ENCODE data around the gene NME8.

The NME8 gene

GRCh38 chr7:37901236-37901827, 52.9 kb downstream of the NME8 start:
- DNase-seq = no peak

- no peak for DNase-seq
These were observed 53.6 kb downstream of the NME8 start for GRCh38 chr7:37901890-37902524.

- no peak for DNase-seq
These were observed 59.9 kb downstream of the NME8 start for GRCh38 chr7:37908221-37908788.

- DNase-seq = no peak
These were observed 64.4 kb downstream of the NME8 start for GRCh38 chr7:37912756-37913155.

DNA sequence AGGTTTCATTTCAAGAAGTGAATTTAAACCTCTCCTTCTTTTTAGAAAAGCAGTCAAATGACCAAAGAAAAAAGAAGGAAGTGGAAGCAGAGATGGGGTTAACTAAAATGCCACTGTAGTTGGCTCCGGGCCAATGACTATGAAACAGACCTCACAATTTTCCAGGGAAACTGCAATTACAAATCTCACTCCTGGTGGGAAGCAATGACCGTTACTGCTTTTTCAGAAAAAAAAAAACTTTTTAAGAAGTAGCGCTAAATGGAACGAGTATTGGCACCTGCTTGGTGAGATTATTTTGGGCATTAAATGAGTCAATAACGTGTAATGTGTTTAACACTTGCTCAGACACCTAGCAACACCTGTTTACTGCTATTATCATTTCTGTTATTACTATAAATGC, 67.0 kb downstream of the NME8 start:
- DNase-seq = no peak

GRCh38 chr7:37916017-37916672, 67.7 kb downstream of the NME8 start:
- no peak for DNase-seq

DNA sequence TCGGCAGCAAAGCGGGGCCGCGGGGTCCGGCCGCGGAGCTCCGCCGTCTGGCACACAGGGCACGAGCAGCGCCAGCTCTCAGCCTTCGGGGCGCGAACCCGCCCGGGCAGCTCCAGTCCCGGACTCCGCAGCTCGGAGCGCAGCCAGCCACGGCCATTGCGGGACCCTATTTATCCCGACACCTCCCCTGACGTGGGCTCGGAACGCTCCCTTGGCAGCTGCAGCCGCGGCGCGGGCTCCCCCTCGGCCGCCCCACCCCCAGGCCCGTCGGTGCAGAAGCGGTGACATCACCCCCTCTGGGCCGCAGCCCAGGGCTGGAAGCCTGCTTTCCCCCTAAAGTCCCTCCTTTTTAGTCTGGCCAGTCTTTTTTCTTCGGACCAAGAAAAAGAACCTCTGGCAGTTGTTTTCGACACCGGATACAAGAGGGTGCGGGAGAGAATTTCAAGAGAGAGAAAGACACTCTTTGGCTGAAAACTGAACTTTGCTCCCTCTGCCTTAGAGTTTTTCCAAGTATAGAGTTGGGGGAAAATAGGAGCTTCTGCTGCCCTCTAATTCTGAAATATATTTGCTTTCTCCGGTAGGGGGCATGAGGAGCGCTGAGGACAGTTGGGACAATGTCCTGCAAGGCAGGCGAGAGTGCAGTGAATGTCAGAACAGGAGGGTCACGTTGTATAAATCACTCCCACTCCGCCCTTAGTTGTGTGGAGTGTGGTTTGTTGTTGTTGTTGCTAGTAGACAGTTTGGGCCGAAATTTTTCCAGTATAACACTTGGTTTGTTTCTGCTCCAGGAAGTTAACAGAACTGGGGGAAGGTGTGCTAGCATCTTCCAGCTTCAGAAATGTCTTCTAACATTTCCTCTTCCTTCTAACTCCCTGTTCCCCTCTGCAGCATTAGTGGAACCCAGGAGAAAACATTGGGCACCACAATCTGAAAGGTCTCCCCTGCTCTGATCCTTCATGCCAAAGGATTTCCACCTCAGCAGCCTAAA, 68.6 kb downstream of the NME8 start, which contains the start of gene SFRP4:
TSS of gene SFRP4 (minus strand) at position 145 of the 988 bp plus-strand sequence. CDS start 280 bp downstream, outside the sequence.
- no peak for DNase-seq

GRCh38 chr7:37918526-37918925, 70.1 kb downstream of the NME8 start:
- DNase-seq = no peak

GRCh38 chr7:37920305-37920848, 72.0 kb downstream of the NME8 start, which contains the start of gene EPDR1:
EPDR1 (plus strand) TSS chr7:37920640; CDS start chr7:37920940, 300 bp downstream.
- no peak for DNase-seq

GRCh38 chr7:37920849-37921805, 72.7 kb downstream of the NME8 start:
- DNase-seq = no peak

DNA sequence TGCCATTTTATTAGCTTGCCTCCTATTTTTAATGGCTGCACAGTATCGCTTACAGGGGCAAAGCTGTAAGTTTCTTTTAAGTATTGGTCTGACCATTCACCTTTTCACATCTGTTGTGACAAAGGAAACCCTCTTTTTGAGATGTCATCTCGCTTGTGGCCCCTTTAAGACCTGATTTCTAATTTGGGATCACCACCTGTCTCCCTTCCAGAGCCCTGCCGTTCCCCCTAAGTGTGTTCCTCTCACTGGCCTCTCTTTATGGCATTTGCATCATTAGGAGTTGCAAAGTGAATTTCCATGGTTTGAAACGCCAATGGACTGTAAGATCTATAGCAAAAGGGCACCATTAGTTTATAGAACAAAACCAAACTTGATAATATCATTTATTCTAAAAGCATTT, 73.5 kb downstream of the NME8 start:
- DNase-seq = no peak

DNA sequence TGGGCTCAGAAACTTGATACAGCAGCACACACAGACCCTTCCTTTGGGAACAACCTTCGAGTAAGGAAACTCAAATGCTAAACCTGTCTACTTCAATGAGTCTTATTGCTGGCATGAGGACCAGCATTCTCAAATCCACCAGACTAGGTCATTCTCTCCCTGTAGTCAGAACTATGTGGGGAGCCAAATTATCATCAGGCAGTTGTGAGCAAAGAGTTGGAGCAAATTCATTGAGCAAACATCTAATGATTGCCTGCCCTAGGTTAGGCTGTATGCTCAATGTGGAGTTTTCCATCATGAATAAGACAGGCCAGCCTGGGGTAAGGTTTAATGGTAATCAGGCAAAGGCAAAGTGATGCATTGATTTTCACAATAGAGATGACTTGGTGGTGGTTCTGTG, 75.6 kb downstream of the NME8 start:
- no peak for DNase-seq

DNA sequence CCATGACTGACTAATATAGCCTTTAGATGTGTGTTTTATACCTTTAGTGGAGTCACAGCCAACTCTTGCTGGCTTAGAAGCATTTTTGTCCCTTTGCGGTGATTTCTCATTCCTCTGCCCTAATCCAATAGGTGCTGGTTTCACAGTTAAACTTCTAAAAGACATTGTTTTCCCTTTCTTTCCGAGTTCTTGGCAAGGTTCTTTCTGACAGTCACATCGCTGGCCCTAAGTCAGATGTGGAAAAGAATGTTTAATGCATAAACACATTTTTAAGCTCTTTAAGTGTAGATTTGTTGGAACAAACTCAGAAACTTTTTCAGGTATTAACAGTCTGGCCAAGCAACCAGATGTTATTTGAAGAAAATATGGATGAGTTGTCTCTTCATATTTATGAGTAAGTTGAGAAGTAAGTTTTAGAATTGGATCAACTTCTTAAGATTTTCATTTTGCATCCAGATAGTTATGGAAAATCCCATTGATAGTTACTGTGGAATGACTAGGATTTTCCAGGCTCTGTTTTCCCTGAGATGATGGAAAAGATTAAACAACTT, 76.2 kb downstream of the NME8 start:
- DNase-seq = no peak

DNA sequence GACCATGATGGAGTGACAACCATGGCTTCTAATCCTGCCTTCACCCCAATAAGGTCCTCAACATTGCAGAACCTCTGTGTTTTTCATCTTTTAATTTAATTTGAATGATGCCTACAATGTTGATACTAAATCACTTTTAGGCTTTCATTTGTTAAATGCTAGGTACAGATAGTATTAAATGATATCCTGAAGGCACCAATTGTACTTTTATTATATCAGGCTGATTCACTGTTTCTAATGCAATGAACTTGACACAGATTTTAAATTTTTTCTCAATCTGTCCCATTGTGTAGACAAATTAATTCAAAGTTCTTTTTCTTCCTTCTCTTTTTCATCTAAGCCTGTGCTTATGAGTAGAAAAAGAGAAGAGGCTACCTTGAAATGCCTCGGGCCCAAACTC, 77.2 kb downstream of the NME8 start:
- DNase-seq = no peak

- DNase-seq = no peak
These were observed 79.5 kb downstream of the NME8 start for GRCh38 chr7:37927773-37928444.

DNA sequence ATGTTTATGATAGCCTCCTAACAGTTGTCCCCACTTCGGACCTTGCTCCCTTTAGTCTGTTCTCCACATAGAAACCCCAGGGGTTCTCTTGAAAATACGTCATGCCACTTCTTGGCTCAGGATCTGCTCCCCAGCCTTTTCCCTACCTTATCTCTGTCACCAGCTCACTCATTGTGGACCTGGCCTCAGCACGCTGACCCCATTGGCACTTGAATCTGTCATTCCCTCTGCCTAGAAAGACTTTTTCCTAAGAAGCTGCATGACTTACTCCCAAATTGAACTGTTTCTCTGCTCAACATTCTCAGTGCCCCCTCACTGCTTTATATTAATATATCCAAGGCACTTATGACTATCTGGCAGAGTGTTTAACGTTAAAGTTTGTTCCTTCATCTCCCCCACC, 80.5 kb downstream of the NME8 start:
- no peak for DNase-seq

- no peak for DNase-seq
These were observed 82.0 kb downstream of the NME8 start for GRCh38 chr7:37930226-37930948.

GRCh38 chr7:37932543-37932942, 84.1 kb downstream of the NME8 start:
- no peak for DNase-seq

GRCh38 chr7:37933018-37933566, 84.7 kb downstream of the NME8 start:
- no peak for DNase-seq
